Measurements from ENCODE around the gene DDC.

DNA sequence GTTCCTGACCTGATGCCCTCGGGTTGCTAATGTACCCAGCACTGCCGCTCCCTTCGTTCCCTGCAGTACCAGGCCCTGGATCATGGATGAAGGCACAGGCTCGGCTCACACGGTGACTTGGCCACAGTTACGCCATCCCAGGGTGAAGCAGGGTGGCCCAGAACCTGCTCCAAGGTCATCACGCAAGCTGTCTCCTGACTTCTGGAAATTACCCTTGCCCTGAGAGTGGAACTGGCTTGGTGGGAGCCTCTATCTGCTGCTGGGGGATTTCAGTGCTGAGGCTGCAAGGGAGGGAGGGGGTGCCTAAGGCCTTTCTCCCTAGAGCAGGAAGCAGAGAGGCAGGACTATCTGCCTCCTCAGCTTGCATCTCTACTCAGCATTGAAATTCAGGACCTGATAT lies 151.6 kb downstream of the DDC start:
- TF ChIP-seq, protein P1, sequence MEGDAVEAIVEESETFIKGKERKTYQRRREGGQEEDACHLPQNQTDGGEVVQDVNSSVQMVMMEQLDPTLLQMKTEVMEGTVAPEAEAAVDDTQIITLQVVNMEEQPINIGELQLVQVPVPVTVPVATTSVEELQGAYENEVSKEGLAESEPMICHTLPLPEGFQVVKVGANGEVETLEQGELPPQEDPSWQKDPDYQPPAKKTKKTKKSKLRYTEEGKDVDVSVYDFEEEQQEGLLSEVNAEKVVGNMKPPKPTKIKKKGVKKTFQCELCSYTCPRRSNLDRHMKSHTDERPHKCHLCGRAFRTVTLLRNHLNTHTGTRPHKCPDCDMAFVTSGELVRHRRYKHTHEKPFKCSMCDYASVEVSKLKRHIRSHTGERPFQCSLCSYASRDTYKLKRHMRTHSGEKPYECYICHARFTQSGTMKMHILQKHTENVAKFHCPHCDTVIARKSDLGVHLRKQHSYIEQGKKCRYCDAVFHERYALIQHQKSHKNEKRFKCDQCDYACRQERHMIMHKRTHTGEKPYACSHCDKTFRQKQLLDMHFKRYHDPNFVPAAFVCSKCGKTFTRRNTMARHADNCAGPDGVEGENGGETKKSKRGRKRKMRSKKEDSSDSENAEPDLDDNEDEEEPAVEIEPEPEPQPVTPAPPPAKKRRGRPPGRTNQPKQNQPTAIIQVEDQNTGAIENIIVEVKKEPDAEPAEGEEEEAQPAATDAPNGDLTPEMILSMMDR (IDR thresholded peaks at IDR 0.05; ENCODE audit: low read depth, low read length), result no peak
- no peak for TF ChIP-seq EZH2phosphoT487 (IDR thresholded peaks at IDR 0.05; ENCODE audit: low read depth)
